Left ventricle myocardium inferior (tissue), 1 donor: ENCODE data around the gene PITPNB. TPM values are rescaled to one million over a fixed set of nuclear protein-coding genes. Genes with fewer than 3 reads are reported as not detected.

ENCODE experiments used
- DNase-seq: peaks from one replicate; pipeline ENCODE4 v3.0.0-alpha.2; 2020
- H3K27ac ChIP-seq: fragments of 200-600 bp; replicated peaks from 2 replicates; pipeline ENCODE4 v1.8.0; 2021
- H3K27me3 ChIP-seq: fragments of 200-600 bp; 2 replicates; pipeline ENCODE4 v1.8.0; 2021; ENCODE audit warnings: low read depth
- H3K36me3 ChIP-seq: fragments of 200-600 bp; 2 replicates; pipeline ENCODE4 v1.8.0; 2021
- H3K4me1 ChIP-seq: fragments of 200-600 bp; 2 replicates; pipeline ENCODE4 v1.8.0; 2021
- H3K4me3 ChIP-seq: fragments of 200-600 bp; 2 replicates; pipeline ENCODE4 v1.8.0; 2021; ENCODE audit warnings: mild to moderate bottlenecking, moderate library complexity
- H3K9me3 ChIP-seq: fragments of 200-600 bp; replicated peaks from 2 replicates; pipeline ENCODE4 v1.8.0; 2021
- intact Hi-C: fragments of 100-400 bp; cut with micrococcal nuclease; formaldehyde crosslinking; loops from one replicate; pipeline ENCODE4 v1.11.0; 2022
- total RNA-seq: library from RNA; stranded (reverse); fragmentation: NEBNext Ultra II Directional; extraction: Animal tissue kit (Norgen Biotek cat#: 25700); gene quantifications from one replicate; pipeline ENCODE4 v1.2.1, GENCODE V29; 2021
- TF ChIP-seq, protein P1 (sequence below): fragments of 200-600 bp; IDR thresholded peaks from 2 replicates; pipeline ENCODE4 v1.8.0; 2021; ENCODE audit warnings: antibody characterized with exemption, mild to moderate bottlenecking, borderline replicate concordance
- donor health status: DM: no; HTN: yes; CAD: no; lungs with severe emphysema.

The PITPNB gene
- total RNA-seq, 1 donor from 2014 or later, result 60.0 TPM

DNA sequence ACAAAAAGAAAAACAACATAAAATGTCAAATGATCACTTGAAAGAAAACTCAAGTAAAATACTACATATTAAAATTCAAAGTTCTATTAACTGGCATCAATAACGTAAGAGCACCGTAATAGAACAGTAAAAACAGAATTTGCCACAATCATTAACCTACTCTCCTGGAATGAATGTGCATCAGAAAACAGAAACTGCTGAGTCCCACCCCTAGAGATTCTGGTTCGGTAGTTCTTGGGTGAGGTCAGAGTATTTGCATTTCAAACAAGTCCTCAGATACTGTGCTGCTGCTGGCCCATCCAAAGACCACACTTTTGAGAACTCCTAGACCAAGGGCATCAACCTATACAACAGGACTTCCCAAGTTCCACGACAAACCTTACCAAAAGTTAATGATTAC lies 23.5 kb downstream of the PITPNB start:
- Histone ChIP-seq H3K4me3 (no peak overlapping the region), H3K4me1 (peaks cover 61% of the 10 kb centered on the region), H3K9me3 (no peaks in the 10 kb centered on the region), H3K36me3 (peaks cover 88% of the 10 kb centered on the region), H3K27ac (no peak overlapping the region), H3K27me3 (no peaks in the 10 kb centered on the region)
- TF ChIP-seq, protein P1, sequence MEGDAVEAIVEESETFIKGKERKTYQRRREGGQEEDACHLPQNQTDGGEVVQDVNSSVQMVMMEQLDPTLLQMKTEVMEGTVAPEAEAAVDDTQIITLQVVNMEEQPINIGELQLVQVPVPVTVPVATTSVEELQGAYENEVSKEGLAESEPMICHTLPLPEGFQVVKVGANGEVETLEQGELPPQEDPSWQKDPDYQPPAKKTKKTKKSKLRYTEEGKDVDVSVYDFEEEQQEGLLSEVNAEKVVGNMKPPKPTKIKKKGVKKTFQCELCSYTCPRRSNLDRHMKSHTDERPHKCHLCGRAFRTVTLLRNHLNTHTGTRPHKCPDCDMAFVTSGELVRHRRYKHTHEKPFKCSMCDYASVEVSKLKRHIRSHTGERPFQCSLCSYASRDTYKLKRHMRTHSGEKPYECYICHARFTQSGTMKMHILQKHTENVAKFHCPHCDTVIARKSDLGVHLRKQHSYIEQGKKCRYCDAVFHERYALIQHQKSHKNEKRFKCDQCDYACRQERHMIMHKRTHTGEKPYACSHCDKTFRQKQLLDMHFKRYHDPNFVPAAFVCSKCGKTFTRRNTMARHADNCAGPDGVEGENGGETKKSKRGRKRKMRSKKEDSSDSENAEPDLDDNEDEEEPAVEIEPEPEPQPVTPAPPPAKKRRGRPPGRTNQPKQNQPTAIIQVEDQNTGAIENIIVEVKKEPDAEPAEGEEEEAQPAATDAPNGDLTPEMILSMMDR, result no peak
- DNase-seq, result no peak
- intact Hi-C loops, result no loop called here

DNA sequence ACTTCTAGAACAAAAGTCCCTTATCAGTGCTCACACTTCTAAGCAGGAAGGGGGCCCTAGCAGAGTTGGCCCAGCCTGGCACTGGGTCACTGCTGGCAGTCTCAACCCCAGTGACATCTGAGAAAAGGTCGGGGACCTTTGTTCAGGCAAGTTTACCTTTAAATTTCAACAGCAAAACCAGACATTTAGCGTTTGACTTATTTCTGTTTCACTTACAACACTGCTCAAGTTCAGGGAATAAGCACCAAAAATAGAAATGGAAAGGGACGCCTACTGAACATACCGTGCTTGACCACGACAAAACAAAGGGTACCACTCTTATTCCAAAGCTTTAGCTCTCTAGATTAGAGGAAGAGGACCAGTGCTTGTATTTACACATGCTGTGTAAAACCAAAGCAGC lies 26.2 kb downstream of the PITPNB start:
- peak overlapping the region; percentile 77 for H3K27ac ChIP-seq
- no peak for DNase-seq
- H3K36me3 ChIP-seq, result peaks cover 83% of the 10 kb centered on the region
- intact Hi-C loops, result no loop called here
- H3K9me3 ChIP-seq, result no peaks in the 10 kb centered on the region
- H3K4me1 ChIP-seq, result peaks cover 75% of the 10 kb centered on the region
- no peaks in the 10 kb centered on the region for H3K27me3 ChIP-seq
- no peak overlapping the region for H3K4me3 ChIP-seq
- TF ChIP-seq, protein P1, result no peak

DNA sequence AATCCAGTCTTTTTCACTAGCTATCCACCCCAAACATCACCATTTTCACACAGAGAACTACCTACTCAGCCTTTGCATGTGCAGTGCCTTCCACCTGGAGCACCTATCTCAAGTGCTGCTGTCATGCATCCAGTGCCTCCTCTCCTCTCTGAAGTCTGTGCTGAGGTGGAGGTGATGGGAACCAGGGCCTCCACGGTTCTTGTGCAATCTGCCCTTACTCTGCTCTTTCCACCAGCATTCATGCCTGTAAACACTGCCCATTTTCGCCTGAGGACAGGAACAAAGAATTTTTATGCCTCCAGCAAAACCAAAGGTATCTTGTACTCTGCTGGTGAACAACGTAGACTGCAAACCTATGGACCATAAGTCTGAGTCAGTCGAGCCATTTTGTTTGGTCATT lies 27.0 kb downstream of the PITPNB start:
- intact Hi-C loops, result no loop called here
- Histone ChIP-seq H3K4me1 (peaks cover 75% of the 10 kb centered on the region), H3K27me3 (no peaks in the 10 kb centered on the region), H3K9me3 (no peaks in the 10 kb centered on the region), H3K4me3 (no peak overlapping the region), H3K27ac (peak overlapping the region; percentile 77), H3K36me3 (peaks cover 79% of the 10 kb centered on the region)
- DNase-seq, result peak; percentile 31
- TF ChIP-seq, protein P1, result no peak

DNA sequence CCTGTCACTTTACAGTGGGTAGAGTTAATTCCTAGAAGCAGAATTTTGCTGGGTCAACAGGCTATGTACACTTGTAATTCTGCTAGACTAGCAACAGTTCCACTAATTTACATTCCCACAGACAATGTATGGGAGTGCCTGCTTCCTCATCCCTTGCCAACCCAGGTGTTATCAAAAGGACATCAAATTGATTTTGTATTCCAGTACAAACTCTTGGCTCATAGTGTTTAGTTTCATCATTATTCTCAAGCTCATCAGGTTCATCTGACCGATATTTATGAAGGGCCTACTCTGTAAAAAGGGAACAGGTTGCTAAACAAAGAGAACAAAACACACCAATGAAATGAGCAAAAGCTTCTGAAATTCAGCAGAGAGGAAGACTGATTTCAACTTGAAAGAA lies 30.7 kb downstream of the PITPNB start:
- intact Hi-C loops, result loop anchor here (5.0 kb wide), 1 partner anchor 119 kb away; no protein-coding TSS in a partner anchor
- TF ChIP-seq, protein P1, result no peak
- peaks cover 51% of the 10 kb centered on the region for H3K36me3 ChIP-seq
- H3K9me3 ChIP-seq, result no peaks in the 10 kb centered on the region
- H3K4me1 ChIP-seq, result peaks cover 65% of the 10 kb centered on the region
- DNase-seq, result no peak
- H3K4me3 ChIP-seq, result no peak overlapping the region
- H3K27me3 ChIP-seq, result no peaks in the 10 kb centered on the region
- H3K27ac ChIP-seq, result peak overlapping the region; percentile 25

DNA sequence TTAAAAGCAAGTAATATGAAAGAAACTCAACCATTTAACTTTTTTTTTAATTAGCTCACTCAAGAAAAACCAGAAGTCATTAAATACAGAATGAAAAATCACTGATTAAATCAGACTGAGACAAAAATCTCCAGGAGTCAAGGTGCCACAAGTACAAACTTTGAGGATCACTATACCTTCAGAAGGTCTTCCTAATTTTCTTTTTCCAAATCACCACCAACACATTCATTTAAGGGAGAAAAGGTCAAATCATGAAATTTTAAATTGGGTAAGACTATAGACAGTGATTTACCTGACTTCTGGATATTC lies 32.3 kb downstream of the PITPNB start:
- TF ChIP-seq, protein P1, result no peak
- H3K27ac ChIP-seq, result peak overlapping the region; percentile 66

More for the DNA sequence above, 32.3 kb downstream of the PITPNB start:
- DNase-seq, result no peak
- no peaks in the 10 kb centered on the region for H3K9me3 ChIP-seq
- intact Hi-C loops, result loop anchor here (5.0 kb wide), 1 partner anchor 121 kb away; no protein-coding TSS in a partner anchor
- no peaks in the 10 kb centered on the region for H3K27me3 ChIP-seq
- peaks cover 65% of the 10 kb centered on the region for H3K4me1 ChIP-seq
- peaks cover 40% of the 10 kb centered on the region for H3K36me3 ChIP-seq
- no peak overlapping the region for H3K4me3 ChIP-seq
